K562 (cell line): ENCODE results near the gene LZTS2. TPM values are rescaled to one million over a fixed set of nuclear protein-coding genes. Genes with fewer than 3 reads are reported as not detected.

Source experiments
- ATAC-seq: fragments of 200-7000 bp; cut with Tn5 transposase; 3 replicates; pipeline ENCODE4 v1.9.1; 2020; ENCODE audit warnings: moderate library complexity
- BruUV-seq: library from RNA; stranded (reverse); fragments of 400-500 nt; replicated peaks from 2 replicates; lab custom pipeline; 2021; lab: Mats Ljungman, UMichigan
- CTCF ChIA-PET: fragments of 300-600 bp; formaldehyde crosslinking; extraction: SDS; loops from one replicate; lab custom pipeline; 2021; ENCODE audit warnings: low intra/inter-chr PET ratio; lab: Yijun Ruan, JAX
- POLR2A ChIA-PET: fragments of 300-600, 350-650 bp; sonication (Branson Sonifier 250); formaldehyde crosslinking; extraction: SDS; loops from one replicate; lab custom pipeline; 2021; ENCODE audit warnings: antibody characterized with exemption, inconsistent platforms; lab: Yijun Ruan, JAX
- DNase-seq, 4 experiments: peaks; one replicate each; pipeline versions ENCODE4 v3.0.0 to v3.0.0-alpha.2; 2011 to 2018; ENCODE audit warnings: low spot score in 3 of 4, mixed read lengths in 3 of 4; ENCODE audit errors: extremely low read depth in 1 of 4
- FAIRE-seq: peaks from 2 replicates; lab custom pipeline; 2011; peaks lifted over from hg19 to GRCh38; lab: Jason Lieb, UNC
- H2AFZ ChIP-seq: 2 replicates; pipeline ENCODE4 v1.6.0; 2011; ENCODE audit warnings: low read depth, low read length, control low read depth, inconsistent platforms
- H3K27ac ChIP-seq: fragments of 200-600 bp; 3 replicates; pipeline ENCODE4 v1.8.0; 2011; ENCODE audit warnings: low read depth, mild to moderate bottlenecking, control low read depth, inconsistent platforms, low read length, moderate library complexity, mixed read lengths; ENCODE audit errors: extremely low read depth
- H3K27me3 ChIP-seq, 2 experiments: fragments of 300-600 bp in 1 of 2; 2 replicates in 1 of 2; 3 replicates in 1 of 2; pipeline versions ENCODE4 v1.6.0 to v1.8.0; 2011; ENCODE audit warnings: inconsistent platforms in 2 of 2, low read length in 2 of 2, mild to moderate bottlenecking in 1 of 2, mixed read lengths in 1 of 2, moderate library complexity in 1 of 2; ENCODE audit not compliant: control insufficient read depth in 2 of 2, insufficient read depth in 2 of 2
- H3K36me3 ChIP-seq: fragments of 300-600 bp; 3 replicates; pipeline ENCODE4 v1.8.0; 2011; ENCODE audit warnings: mild to moderate bottlenecking, low read length, inconsistent platforms; ENCODE audit not compliant: control insufficient read depth, insufficient read depth
- H3K4me1 ChIP-seq, 2 experiments: fragments of 200-600 bp in 1 of 2; replicated peaks in 1 of 2; 2 replicates in 1 of 2; 3 replicates in 1 of 2; pipeline versions ENCODE4 v1.5.1 to v1.8.0; 2011; ENCODE audit warnings: inconsistent platforms in 2 of 2, low read length in 2 of 2, mild to moderate bottlenecking in 1 of 2, mixed read lengths in 1 of 2, moderate library complexity in 1 of 2; ENCODE audit not compliant: control insufficient read depth in 2 of 2, insufficient read depth in 2 of 2
- H3K4me2 ChIP-seq: 2 replicates; pipeline ENCODE4 v1.6.1; 2011; ENCODE audit warnings: low read length, control low read depth, inconsistent platforms, mixed read lengths; ENCODE audit not compliant: insufficient read depth
- H3K4me3 ChIP-seq: fragments of 200-600 bp; sonication (generic), shearing (Covaris generic); 2 replicates; pipeline ENCODE4 v1.5.1; 2016; ENCODE audit warnings: control low read depth, inconsistent platforms
- H3K79me2 ChIP-seq: fragments of 200-600 bp; 3 replicates; pipeline ENCODE4 v1.8.0; 2011; ENCODE audit warnings: low read length, inconsistent platforms; ENCODE audit not compliant: control insufficient read depth, insufficient read depth
- H3K9ac ChIP-seq, 2 experiments: 2 replicates each; pipeline versions ENCODE4 v1.6.0 to v1.6.1; 2011; ENCODE audit warnings: low read depth in 2 of 2, low read length in 2 of 2, control low read depth in 1 of 2, inconsistent platforms in 1 of 2, mild to moderate bottlenecking in 1 of 2, mixed read lengths in 1 of 2; ENCODE audit not compliant: insufficient read depth in 1 of 2
- H3K9me1 ChIP-seq: one replicate; pipeline ENCODE4 v1.6.0; 2011; ENCODE audit warnings: inconsistent platforms, mild to moderate bottlenecking, low read length, moderate library complexity; ENCODE audit not compliant: control insufficient read depth, insufficient read depth
- H3K9me3 ChIP-seq: replicated peaks from 2 replicates; pipeline ENCODE4 v1.5.1; 2011; ENCODE audit warnings: low read depth, low read length, inconsistent platforms; ENCODE audit not compliant: control insufficient read depth, insufficient read depth
- H4K20me1 ChIP-seq: replicated peaks from 2 replicates; pipeline ENCODE4 v1.6.1; 2011; ENCODE audit warnings: low read length, inconsistent platforms, mixed read lengths; ENCODE audit not compliant: control insufficient read depth, insufficient read depth
- CREB1 ChIP-seq, 2 experiments: sonication (generic) in 1 of 2; formaldehyde crosslinking in 1 of 2; IDR thresholded peaks; 2 replicates each; pipeline versions ENCODE4 v1.6.1 to v1.8.0; 2012 to 2022; ENCODE audit warnings: inconsistent platforms in 1 of 2, mild to moderate bottlenecking in 1 of 2, missing genetic modification reagents in 1 of 2, moderate library complexity in 1 of 2
- RBM25 ChIP-seq: fragments of 200-400 bp; formaldehyde crosslinking; IDR thresholded peaks from 2 replicates; pipeline ENCODE4 v1.6.1; 2018; ENCODE audit warnings: low read length, low read depth, moderate library complexity; ENCODE audit not compliant: severe bottlenecking
- SLC30A9 ChIP-seq: fragments of 250-450 bp; sonication (Bioruptor Pico); IDR thresholded peaks from 2 replicates; pipeline ENCODE4 v1.8.0; 2022; ENCODE audit warnings: mild to moderate bottlenecking, moderate library complexity
- SMARCA4 ChIP-seq: fragments of 450-650 bp; IDR thresholded peaks from 2 replicates; pipeline ENCODE4 v1.6.1; 2016
- STAG1 ChIP-seq: sonication (generic); formaldehyde crosslinking; IDR thresholded peaks from 2 replicates; pipeline ENCODE4 v1.5.0; 2020; ENCODE audit warnings: missing genetic modification reagents, borderline replicate concordance
- ZFPM2 ChIP-seq: fragments of 250-450 bp; sonication (Bioruptor Pico); IDR thresholded peaks from 2 replicates; pipeline ENCODE4 v1.5.1; 2022; ENCODE audit warnings: mild to moderate bottlenecking
- ZNF12 ChIP-seq: sonication (generic); formaldehyde crosslinking; IDR thresholded peaks from 2 replicates; pipeline ENCODE4 v1.4.0; 2020; ENCODE audit warnings: mild to moderate bottlenecking, missing genetic modification reagents
- WGBS: fragments of 100-300 bp; shearing (Covaris generic); methylation state at CpG from one replicate; pipeline ENCODE4 v1.1.6; 2016; ENCODE audit warnings: low coverage, mixed read lengths; ENCODE audit not compliant: insufficient coverage; ENCODE audit errors: missing lambda C conversion rate; 5-methylcytosine and 5-hydroxymethylcytosine counted together
- in situ Hi-C: fragments of 300-500 bp; cut with MboI; formaldehyde crosslinking; loops from 4 replicates; pipeline ENCODE4 v1.15.0; 2018; ENCODE audit warnings: inconsistent platforms, mixed read lengths
- intact Hi-C: fragments of 100-400 bp; cut with micrococcal nuclease; formaldehyde crosslinking; loops from 2 replicates; pipeline ENCODE4 v1.14.2; 2022
- polyA plus RNA-seq, 8 experiments: library from polyadenylated mRNA; depleted of rRNA in 4 of 8; stranded (reverse) in 5 of 8; unstranded in 3 of 8; fragments of >200 nt; fragmentation: Nextera tagmentation in 2 of 8; fragmentation: Illumina TruSeq in 1 of 8; extraction: Ambion mirVana in 2 of 8; extraction: Trizol in 1 of 8; gene quantifications; 2 replicates each; pipeline versions ENCODE4 v1.2.1 to v1.2.3, GENCODE V29; 2011 to 2014; ENCODE audit warnings: inconsistent platforms in 1 of 8, missing spikeins in 1 of 8
- total RNA-seq, 7 experiments: library from RNA; depleted of rRNA in 6 of 7; stranded (reverse); fragments of >200 nt in 6 of 7; fragmentation: Illumina TruSeq in 2 of 7; extraction: Trizol in 2 of 7; gene quantifications; 2 replicates each; pipeline versions ENCODE4 v1.2.1 to v1.2.3, GENCODE V29; 2011 to 2021; ENCODE audit warnings: low replicate concordance in 1 of 7
- TF ChIP-seq, protein P1 (sequence below): fragments of 450-650 bp; formaldehyde crosslinking; IDR thresholded peaks from 2 replicates; pipeline ENCODE4 v1.4.0; 2022; ENCODE audit warnings: mild to moderate bottlenecking, moderate library complexity
- TF ChIP-seq, protein P2 (sequence below): fragments of 250-450 bp; sonication (Bioruptor Pico); IDR thresholded peaks from 2 replicates; pipeline ENCODE4 v1.6.1; 2021; ENCODE audit warnings: mild to moderate bottlenecking

Gene LZTS2
- total and polyA plus RNA-seq, 9 of the 15 experiments (the other 6 are each of a cell fraction or from before 2014, with no cell fraction given), result 0.23 to 42.5 (median 14.7) TPM

DNA sequence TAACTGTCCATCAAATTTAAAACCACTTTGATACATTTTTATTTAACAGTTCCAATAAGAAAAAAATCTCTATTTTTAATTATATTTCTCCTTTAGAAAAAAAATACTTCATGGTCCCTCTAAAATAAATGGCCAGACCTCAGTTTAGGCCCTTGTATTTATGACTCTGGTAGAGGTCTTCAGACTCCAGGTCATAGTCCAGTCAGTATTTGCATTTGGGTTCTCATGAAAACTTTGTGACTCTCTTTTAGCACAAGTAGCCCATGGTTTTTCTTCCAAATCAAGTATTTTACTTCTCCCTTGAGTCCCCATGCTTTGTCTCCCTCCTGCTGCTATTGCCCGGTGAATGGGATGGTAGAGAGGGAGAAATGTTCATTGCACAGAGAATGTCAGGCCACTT lies 35.8 kb upstream of the LZTS2 start:
- Histone ChIP-seq H2AFZ (no peak overlapping the region), H3K36me3 (peaks cover 39% of the 10 kb centered on the region; the same call in 1 of the 3 replicates), H3K4me3 (no peak overlapping the region), H3K27ac (no peak overlapping the region), H4K20me1 (no peaks in the 10 kb centered on the region), H3K4me2 (no peak overlapping the region), H3K4me1 (peaks cover 4 to 12% of the 10 kb centered on the region in 2 experiments), H3K27me3 (no peaks in the 10 kb centered on the region), H3K9me3 (no peaks in the 10 kb centered on the region), H3K9me1 (no peaks in the 10 kb centered on the region), H3K79me2 (no peaks in the 10 kb centered on the region), H3K9ac (no peak overlapping the region)
- TF ChIP-seq, protein P1, sequence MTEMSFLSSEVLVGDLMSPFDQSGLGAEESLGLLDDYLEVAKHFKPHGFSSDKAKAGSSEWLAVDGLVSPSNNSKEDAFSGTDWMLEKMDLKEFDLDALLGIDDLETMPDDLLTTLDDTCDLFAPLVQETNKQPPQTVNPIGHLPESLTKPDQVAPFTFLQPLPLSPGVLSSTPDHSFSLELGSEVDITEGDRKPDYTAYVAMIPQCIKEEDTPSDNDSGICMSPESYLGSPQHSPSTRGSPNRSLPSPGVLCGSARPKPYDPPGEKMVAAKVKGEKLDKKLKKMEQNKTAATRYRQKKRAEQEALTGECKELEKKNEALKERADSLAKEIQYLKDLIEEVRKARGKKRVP (CRISPR knock-in tag), result no peak
- TF ChIP-seq CREB1 (IDR thresholded peaks at IDR 0.05) (no peak), CREB1 (CRISPR knock-in tag; IDR thresholded peaks at IDR 0.05) (no peak), SMARCA4 (no peak), SLC30A9 (CRISPR knock-in tag) (no peak), ZFPM2 (CRISPR knock-in tag) (no peak)
- FAIRE-seq, result no peak
- no TSS peak for BruUV-seq
- CTCF ChIA-PET, result no interaction called here
- POLR2A ChIA-PET, result no interaction called here
- in situ Hi-C loops (no loop called here), intact Hi-C loops (no loop called here)
- no peak for DNase-seq
- ATAC-seq, result no peak
- WGBS, result 100% methylated on average over 1 of the region's 1 CpG

DNA sequence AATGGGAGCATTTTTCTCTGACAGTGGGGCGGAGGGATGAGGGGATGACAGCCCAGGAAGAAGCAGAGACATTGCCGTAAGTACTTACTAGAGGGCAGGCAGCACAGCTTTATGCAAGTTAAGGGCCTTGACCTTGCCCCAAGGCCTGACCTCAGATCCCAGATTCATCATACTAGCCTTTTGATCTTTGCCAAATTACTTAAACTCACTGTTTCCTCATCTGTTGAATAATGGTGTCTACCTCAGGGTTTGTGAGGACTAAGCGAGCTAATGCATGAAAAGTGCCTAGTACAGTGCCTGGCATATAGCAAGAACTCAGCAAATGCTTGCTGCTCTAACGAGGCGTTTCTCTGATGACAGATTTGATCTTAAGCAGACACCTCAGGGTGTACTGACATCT lies 33.8 kb upstream of the LZTS2 start:
- POLR2A ChIA-PET, result interaction anchor here (0.7 kb wide), 2 partner anchors 19 to 35 kb away, joined by 3 read pairs; no protein-coding TSS in a partner anchor
- Histone ChIP-seq H3K4me3 (no peak overlapping the region), H3K4me1 (peaks cover 12 to 14% of the 10 kb centered on the region in 2 experiments), H3K9me3 (no peaks in the 10 kb centered on the region), H3K9me1 (no peaks in the 10 kb centered on the region)
- TF ChIP-seq STAG1 (CRISPR knock-in tag) (no peak), ZNF12 (CRISPR knock-in tag) (0 out of 2 replicates have a peak, but pooled peaks have one; percentile 59), RBM25 (peak; percentile 73)
- TF ChIP-seq, protein P2, sequence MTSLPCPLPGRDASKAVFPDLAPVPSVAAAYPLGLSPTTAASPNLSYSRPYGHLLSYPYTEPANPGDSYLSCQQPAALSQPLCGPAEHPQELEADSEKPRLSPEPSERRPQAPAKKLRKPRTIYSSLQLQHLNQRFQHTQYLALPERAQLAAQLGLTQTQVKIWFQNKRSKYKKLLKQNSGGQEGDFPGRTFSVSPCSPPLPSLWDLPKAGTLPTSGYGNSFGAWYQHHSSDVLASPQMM, result no peak
- TF ChIP-seq, all 486 proteins: peak for 2
- Histone ChIP-seq H3K27ac (no peak overlapping the region), H2AFZ (no peak overlapping the region), H3K36me3 (peaks cover 27% of the 10 kb centered on the region; the same call in 1 of the 3 replicates), H4K20me1 (no peaks in the 10 kb centered on the region), H3K9ac (no peak overlapping the region), H3K27me3 (no peaks in the 10 kb centered on the region), H3K4me2 (no peak overlapping the region), H3K79me2 (no peaks in the 10 kb centered on the region)
- in situ Hi-C loops (no loop called here), intact Hi-C loops (no loop called here)
- DNase-seq (no peak), ATAC-seq (no peak), FAIRE-seq (no peak)
- no TSS peak for BruUV-seq
- 62% methylated on average over 4 of the region's 5 CpGs for WGBS
- CTCF ChIA-PET, result no interaction called here
